Measurements from ENCODE around the gene SREBF1. TPM values are rescaled to one million over a fixed set of nuclear protein-coding genes. Genes with fewer than 3 reads are reported as not detected.

Gene SREBF1
- total RNA-seq, 2 experiments from 2014 or later, result 175 to 176 TPM

GRCh38 chr17:17797119-17797809 lies 39.5 kb downstream of the SREBF1 start:
- no peaks in the 10 kb centered on the region for H3K9me3 Mint-ChIP-seq
- ChIA-PET CTCF (interaction anchor here (1.1 kb wide), 1 partner anchor 301 kb away, joined by 3 read pairs; the partner anchor contains the start of gene RASD1), POLR2A (no interaction called here)
- no peak overlapping the region for H3K4me3 Mint-ChIP-seq
- DNase-seq, result no peak
- peaks cover 9% of the 10 kb centered on the region for H3K36me3 Mint-ChIP-seq (ENCODE audit: low read depth)
- H3K4me1 Mint-ChIP-seq, result peaks cover 19% of the 10 kb centered on the region
- H3K27ac Mint-ChIP-seq, result no peak overlapping the region
- no peaks in the 10 kb centered on the region for H3K27me3 Mint-ChIP-seq

GRCh38 chr17:17796787-17797061 lies 40.1 kb downstream of the SREBF1 start:
- no peaks in the 10 kb centered on the region for H3K9me3 Mint-ChIP-seq
- ChIA-PET CTCF (interaction anchor here (0.8 to 1.1 kb wide), 2 partner anchors 15 to 301 kb away, joined by 3 to 4 read pairs; partner anchors contain the start of gene RASD1), POLR2A (no interaction called here)
- no peaks in the 10 kb centered on the region for H3K27me3 Mint-ChIP-seq
- H3K27ac Mint-ChIP-seq, result no peak overlapping the region
- DNase-seq, result no peak
- no peak overlapping the region for H3K4me3 Mint-ChIP-seq
- H3K4me1 Mint-ChIP-seq, result peaks cover 24% of the 10 kb centered on the region
- peaks cover 9% of the 10 kb centered on the region for H3K36me3 Mint-ChIP-seq (ENCODE audit: low read depth)

DNA sequence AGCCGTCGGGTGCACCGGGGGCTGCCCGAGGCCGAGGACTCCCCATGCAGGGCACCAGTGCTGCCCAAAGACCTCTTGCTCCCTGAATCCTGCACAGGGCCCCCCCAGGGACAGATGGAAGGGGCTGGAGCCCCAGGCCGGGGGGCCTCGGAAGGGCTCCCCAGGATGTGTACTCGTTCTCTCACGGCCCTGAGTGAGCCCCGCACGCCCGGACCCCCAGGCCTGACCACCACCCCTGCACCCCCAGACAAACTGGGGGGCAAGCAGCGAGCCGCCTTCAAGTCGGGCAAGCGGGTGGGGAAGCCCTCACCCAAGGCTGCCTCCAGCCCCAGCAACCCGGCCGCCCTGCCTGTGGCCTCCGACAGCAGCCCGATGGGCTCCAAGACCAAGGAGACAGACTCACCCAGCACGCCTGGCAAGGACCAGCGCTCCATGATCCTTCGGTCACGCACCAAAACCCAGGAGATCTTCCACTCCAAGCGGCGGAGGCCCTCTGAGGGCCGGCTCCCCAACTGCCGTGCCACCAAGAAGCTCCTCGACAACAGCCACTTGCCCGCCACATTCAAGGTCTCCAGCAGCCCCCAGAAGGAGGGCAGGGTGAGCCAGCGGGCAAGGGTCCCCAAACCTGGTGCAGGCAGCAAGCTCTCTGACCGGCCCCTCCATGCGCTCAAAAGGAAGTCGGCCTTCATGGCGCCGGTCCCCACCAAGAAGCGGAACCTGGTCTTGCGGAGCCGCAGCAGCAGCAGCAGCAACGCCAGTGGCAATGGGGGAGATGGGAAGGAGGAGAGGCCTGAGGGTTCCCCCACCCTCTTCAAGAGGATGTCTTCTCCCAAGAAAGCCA lies 40.6 kb downstream of the SREBF1 start:
- no peaks in the 10 kb centered on the region for H3K27me3 Mint-ChIP-seq
- H3K4me3 Mint-ChIP-seq, result no peak overlapping the region
- peaks cover 9% of the 10 kb centered on the region for H3K36me3 Mint-ChIP-seq (ENCODE audit: low read depth)
- H3K4me1 Mint-ChIP-seq, result peaks cover 26% of the 10 kb centered on the region
- no peak for DNase-seq
- H3K27ac Mint-ChIP-seq, result no peak overlapping the region
- CTCF ChIA-PET, result interaction anchor here (0.8 to 1.1 kb wide), 2 partner anchors 15 to 300 kb away, joined by 3 to 4 read pairs; partner anchors contain the start of gene RASD1
- H3K9me3 Mint-ChIP-seq, result no peaks in the 10 kb centered on the region
- POLR2A ChIA-PET, result no interaction called here

- H3K4me3 Mint-ChIP-seq, result no peak overlapping the region
- H3K9me3 Mint-ChIP-seq, result no peaks in the 10 kb centered on the region
- ChIA-PET POLR2A (no interaction called here), CTCF (interaction anchor here (0.7 kb wide), 1 partner anchor 16 kb away, joined by 3 read pairs; no protein-coding TSS in a partner anchor)
- no peak overlapping the region for H3K27ac Mint-ChIP-seq
- peaks cover 9% of the 10 kb centered on the region for H3K36me3 Mint-ChIP-seq (ENCODE audit: low read depth)
- H3K4me1 Mint-ChIP-seq, result peaks cover 26% of the 10 kb centered on the region
- no peak for DNase-seq
- no peaks in the 10 kb centered on the region for H3K27me3 Mint-ChIP-seq
Measured at GRCh38 chr17:17795296-17795695, 41.5 kb downstream of the SREBF1 start.

GRCh38 chr17:17794382-17794781 lies 42.4 kb downstream of the SREBF1 start:
- H3K27me3 Mint-ChIP-seq, result no peaks in the 10 kb centered on the region
- H3K9me3 Mint-ChIP-seq, result no peaks in the 10 kb centered on the region
- H3K4me3 Mint-ChIP-seq, result no peak overlapping the region
- CTCF ChIA-PET, result interaction anchor here (0.7 kb wide), 1 partner anchor 15 kb away, joined by 3 read pairs; no protein-coding TSS in a partner anchor
- POLR2A ChIA-PET, result no interaction called here
- no peak for DNase-seq
- H3K36me3 Mint-ChIP-seq (ENCODE audit: low read depth), result peaks cover 9% of the 10 kb centered on the region
- H3K27ac Mint-ChIP-seq, result peak overlapping the region; percentile 46
- H3K4me1 Mint-ChIP-seq, result peaks cover 26% of the 10 kb centered on the region

- peak overlapping the region; percentile 27 for H3K4me3 Mint-ChIP-seq
- no peak for DNase-seq
- CTCF ChIA-PET, result interaction anchor here (1.0 to 1.4 kb wide), 3 partner anchors 27 to 67 kb away, joined by 3 to 4 read pairs (median 4); no protein-coding TSS in a partner anchor
- H3K27ac Mint-ChIP-seq, result peak overlapping the region; percentile 87
- POLR2A ChIA-PET, result no interaction called here
- no peaks in the 10 kb centered on the region for H3K27me3 Mint-ChIP-seq
- peaks cover 26% of the 10 kb centered on the region for H3K4me1 Mint-ChIP-seq
- peaks cover 9% of the 10 kb centered on the region for H3K36me3 Mint-ChIP-seq (ENCODE audit: low read depth)
- no peaks in the 10 kb centered on the region for H3K9me3 Mint-ChIP-seq
Measured at GRCh38 chr17:17793378-17794214, 43.2 kb downstream of the SREBF1 start.

DNA sequence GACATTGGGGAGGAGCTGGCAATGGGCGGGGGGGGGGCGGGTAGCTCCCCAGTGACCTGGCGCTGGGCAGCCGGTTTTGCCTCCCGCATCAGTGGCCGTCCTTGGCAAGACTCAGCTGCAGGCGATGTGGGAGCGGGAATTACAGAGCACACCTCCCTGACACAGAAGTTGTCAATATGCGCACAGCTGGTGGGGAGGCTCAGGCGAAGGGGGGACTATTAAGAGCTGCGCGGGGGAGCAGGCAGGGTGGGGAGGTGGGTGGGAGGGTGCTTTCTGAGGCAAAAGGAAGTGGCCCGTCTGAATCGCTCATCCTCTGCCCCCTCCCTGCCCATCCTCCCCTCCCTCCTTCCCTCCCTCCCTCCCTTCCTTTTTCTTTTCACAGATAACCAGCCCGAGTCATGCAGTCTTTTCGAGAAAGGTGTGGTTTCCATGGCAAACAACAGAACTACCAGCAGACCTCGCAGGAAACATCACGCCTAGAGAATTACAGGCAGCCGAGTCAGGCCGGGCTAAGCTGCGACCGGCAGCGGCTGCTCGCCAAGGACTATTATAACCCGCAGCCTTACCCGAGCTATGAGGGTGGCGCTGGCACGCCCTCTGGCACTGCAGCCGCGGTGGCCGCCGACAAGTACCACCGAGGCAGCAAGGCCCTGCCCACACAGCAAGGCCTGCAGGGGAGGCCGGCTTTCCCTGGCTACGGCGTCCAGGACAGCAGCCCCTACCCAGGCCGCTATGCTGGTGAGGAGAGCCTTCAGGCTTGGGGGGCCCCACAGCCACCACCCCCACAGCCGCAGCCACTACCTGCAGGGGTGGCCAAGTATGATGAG lies 44.0 kb downstream of the SREBF1 start:
- peak overlapping the region; percentile 33 for H3K4me3 Mint-ChIP-seq
- peaks cover 8% of the 10 kb centered on the region for H3K36me3 Mint-ChIP-seq (ENCODE audit: low read depth)
- DNase-seq, result peak; percentile 81
- POLR2A ChIA-PET, result no interaction called here
- no peaks in the 10 kb centered on the region for H3K27me3 Mint-ChIP-seq
- no peaks in the 10 kb centered on the region for H3K9me3 Mint-ChIP-seq
- CTCF ChIA-PET, result interaction anchor here (1.0 to 1.4 kb wide), 3 partner anchors 28 to 68 kb away, joined by 3 to 4 read pairs (median 4); no protein-coding TSS in a partner anchor
- H3K4me1 Mint-ChIP-seq, result peaks cover 26% of the 10 kb centered on the region
- H3K27ac Mint-ChIP-seq, result peak overlapping the region; percentile 87

DNA sequence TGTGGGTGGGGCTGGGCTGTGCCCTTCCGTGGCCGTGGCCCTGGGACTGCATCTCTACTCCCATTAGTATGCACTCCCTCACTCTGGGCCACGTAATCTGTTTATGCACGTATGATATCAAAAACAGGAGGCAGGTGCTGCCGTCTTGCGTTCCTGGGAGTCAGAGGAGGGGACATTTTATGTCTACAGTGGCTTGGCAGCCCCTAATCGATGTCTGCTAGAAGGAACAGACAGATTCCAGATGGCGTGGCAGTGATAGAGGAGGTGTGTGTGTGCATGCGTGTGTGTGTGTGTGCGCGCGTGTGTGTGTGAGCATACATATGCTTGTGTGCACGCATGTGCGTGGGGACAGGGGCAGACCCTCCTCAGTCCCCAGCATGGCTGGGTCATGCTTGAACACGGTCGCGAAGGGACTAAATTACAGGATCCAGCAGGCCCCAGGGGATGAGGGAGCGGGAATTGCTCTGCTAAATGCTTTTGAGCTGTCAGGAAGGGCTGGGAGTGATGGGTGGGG lies 44.7 kb downstream of the SREBF1 start:
- H3K36me3 Mint-ChIP-seq (ENCODE audit: low read depth), result peaks cover 5% of the 10 kb centered on the region
- peak overlapping the region; percentile 87 for H3K27ac Mint-ChIP-seq
- POLR2A ChIA-PET, result no interaction called here
- CTCF ChIA-PET, result interaction anchor here (1.1 to 1.4 kb wide), 2 partner anchors 31 to 68 kb away, joined by 3 to 4 read pairs; no protein-coding TSS in a partner anchor
- peak overlapping the region; percentile 34 for H3K4me3 Mint-ChIP-seq
- peaks cover 26% of the 10 kb centered on the region for H3K4me1 Mint-ChIP-seq
- H3K27me3 Mint-ChIP-seq, result no peaks in the 10 kb centered on the region
- H3K9me3 Mint-ChIP-seq, result no peaks in the 10 kb centered on the region
- DNase-seq, result no peak

DNA sequence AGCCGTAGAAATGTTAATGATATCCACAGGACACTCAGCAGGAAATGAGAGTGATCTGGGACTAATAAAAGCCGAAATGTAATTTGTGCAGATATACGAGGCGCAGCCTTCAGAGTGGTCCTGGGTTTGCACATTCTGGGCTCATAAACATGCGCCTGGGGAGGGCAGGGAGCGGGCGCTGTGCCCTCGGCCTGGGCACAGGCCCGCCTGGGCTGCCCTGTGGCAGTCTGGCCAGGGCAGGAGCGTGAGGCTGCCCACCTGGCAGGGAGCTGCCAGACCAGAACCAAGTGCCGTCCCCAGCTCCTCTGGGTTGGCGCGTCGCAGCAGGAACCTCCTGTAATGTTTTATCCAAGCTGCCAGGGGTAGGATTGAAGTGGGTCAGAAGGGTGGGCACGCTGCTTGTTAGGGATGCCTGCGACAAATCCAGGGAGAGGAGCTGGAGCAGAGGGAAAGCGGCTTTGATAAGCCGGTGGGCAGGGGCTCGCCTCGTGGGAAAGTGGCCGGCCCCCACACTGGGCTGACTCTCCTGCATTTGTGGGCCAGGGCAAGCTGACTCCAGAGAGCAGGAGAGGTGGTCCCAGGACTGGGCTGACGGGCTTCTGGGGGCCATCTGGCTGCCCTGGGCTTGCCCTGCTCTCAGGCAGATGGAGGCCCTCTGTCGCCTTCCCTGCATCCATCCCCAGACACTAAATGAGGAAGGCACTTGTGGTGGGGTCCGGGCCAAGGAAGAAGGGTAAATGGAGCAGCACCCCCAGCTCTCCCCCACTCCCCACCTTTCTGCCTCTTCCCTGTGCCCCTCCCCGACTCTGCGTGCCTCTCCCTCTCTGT lies 45.9 kb downstream of the SREBF1 start:
- ChIA-PET POLR2A (no interaction called here), CTCF (no interaction called here)
- peaks cover 26% of the 10 kb centered on the region for H3K4me1 Mint-ChIP-seq
- no peaks in the 10 kb centered on the region for H3K9me3 Mint-ChIP-seq
- no peak overlapping the region for H3K4me3 Mint-ChIP-seq
- H3K27ac Mint-ChIP-seq, result no peak overlapping the region
- peaks cover 5% of the 10 kb centered on the region for H3K36me3 Mint-ChIP-seq (ENCODE audit: low read depth)
- no peak for DNase-seq
- H3K27me3 Mint-ChIP-seq, result no peaks in the 10 kb centered on the region

DNA sequence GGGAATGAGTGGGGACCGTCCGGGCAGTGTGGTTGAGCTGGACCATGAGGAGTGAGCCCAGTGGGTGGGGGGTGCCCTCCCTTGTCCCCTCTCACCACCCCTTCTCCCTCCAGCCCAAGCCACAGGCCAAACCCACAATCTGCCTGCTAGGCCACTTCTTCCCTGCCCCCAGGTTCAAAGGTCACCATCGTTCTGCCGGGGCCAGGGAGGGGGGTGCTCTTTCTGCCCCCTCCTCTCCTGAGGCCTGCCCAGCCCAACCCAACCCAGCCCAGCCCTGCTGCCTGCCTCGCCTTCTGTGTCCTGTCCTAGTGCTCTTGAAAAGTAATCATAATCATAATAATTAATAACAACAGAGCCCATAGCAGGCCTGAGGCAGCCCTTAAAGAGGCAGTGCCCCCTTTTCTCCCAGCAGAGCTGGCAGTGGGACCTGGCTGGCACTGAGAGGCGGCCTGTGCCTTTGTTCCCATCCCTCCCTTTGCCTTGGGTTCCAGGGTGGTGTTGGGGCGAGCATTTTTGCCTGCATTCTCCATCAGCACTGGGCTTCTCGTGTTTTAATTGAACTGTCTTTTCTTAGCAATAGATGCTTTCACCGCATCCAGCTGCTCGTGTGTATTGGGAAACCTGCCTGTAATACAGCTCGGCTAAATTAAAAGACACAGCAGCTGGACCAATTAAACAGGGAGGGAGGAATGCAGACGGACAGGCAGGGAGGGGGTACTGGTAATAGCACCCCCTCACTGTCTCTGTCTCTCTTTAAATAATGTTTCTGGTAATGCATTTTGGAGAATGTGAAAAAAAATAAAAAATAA lies 46.8 kb downstream of the SREBF1 start:
- POLR2A ChIA-PET, result no interaction called here
- DNase-seq, result no peak
- CTCF ChIA-PET, result no interaction called here
- peaks cover 2% of the 10 kb centered on the region for H3K27me3 Mint-ChIP-seq
- no peaks in the 10 kb centered on the region for H3K9me3 Mint-ChIP-seq
- peaks cover 31% of the 10 kb centered on the region for H3K4me1 Mint-ChIP-seq
- no peak overlapping the region for H3K4me3 Mint-ChIP-seq
- H3K27ac Mint-ChIP-seq, result no peak overlapping the region
- peaks cover 5% of the 10 kb centered on the region for H3K36me3 Mint-ChIP-seq (ENCODE audit: low read depth)

- ChIA-PET CTCF (interaction anchor here (0.6 kb wide), 1 partner anchor 65 kb away, joined by 3 read pairs; no protein-coding TSS in a partner anchor), POLR2A (no interaction called here)
- Mint-ChIP-seq H3K4me1 (peaks cover 36% of the 10 kb centered on the region), H3K36me3 (ENCODE audit: low read depth) (peaks cover 5% of the 10 kb centered on the region), H3K9me3 (no peaks in the 10 kb centered on the region), H3K27ac (no peak overlapping the region), H3K4me3 (no peak overlapping the region), H3K27me3 (peaks cover 4% of the 10 kb centered on the region)
- no peak for DNase-seq
Measured at GRCh38 chr17:17789410-17789809, 47.4 kb downstream of the SREBF1 start.

Data from activated CD4-positive, alpha-beta T cell treated with anti-CD3 and anti-CD28 coated beads, Interleukin-2, amount 10 ng/mL, durations not matched to agents 7 days and 5 days (primary cell).